Iris pigment epithelial cell (primary cell): ENCODE measurements around the gene RARG.

Experiments
- DNase-seq: peaks from one replicate; pipeline ENCODE4 v3.0.0-alpha.2; 2011; ENCODE audit warnings: low read depth

Gene RARG

DNA sequence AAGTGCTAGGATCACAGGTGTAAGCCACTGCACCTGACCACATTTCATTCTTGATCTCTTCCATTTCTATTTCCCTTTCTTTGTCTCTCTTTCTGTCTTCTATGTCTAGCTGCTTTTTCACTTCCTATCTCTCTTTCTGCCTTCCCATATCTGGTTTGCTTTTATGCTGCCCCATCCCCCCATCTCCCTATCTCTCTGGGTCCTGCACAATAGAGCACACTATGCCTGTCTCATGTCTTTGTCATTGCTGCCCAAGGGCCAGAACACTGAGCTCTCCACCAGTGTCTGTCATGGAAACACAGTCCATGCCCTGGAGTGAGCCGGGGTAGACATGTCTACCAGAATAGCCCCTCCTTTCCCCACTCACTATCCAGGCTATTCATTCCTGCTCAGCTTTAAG, 12.3 kb upstream of the RARG start:
- DNase-seq, result no peak

DNA sequence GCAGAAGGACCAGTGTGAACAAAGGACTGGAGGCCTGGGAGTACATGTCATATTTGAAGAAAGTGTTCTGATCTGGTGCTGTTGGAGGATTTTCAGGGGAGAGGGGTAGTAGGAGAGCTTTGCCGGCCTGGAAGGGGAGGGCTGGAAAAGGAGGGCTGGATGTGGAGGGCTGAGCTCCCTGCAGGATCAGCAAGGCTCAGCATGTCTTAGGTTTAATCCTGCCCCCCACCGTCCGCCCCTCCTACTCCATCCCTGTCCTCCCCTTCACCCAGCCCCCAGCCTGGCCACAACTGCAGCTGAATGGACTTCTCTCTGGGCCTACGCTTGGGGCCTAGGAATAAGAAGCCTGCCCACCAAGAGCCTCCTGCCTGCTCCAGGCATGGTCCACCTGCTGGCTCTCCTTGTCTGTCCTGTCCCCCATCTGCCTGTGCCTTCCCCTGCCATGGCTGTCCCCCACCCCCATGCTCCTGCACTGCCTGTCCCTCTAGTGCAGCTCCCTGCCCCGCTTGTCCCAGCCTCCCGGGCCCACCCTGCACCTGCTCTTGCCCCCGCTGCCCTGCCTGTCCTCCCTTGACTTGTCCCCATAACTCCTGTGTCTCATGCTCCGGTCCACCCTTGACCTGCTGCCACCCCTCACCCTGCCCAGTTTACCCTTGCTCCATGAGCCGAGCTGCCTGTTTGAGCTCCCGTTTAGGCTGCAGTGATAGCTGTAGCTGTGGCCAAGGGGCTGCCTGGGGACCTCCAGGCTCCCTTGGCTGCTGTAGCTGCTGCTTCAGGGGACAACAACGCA, 9.8 kb upstream of the RARG start:
- no peak for DNase-seq

DNA sequence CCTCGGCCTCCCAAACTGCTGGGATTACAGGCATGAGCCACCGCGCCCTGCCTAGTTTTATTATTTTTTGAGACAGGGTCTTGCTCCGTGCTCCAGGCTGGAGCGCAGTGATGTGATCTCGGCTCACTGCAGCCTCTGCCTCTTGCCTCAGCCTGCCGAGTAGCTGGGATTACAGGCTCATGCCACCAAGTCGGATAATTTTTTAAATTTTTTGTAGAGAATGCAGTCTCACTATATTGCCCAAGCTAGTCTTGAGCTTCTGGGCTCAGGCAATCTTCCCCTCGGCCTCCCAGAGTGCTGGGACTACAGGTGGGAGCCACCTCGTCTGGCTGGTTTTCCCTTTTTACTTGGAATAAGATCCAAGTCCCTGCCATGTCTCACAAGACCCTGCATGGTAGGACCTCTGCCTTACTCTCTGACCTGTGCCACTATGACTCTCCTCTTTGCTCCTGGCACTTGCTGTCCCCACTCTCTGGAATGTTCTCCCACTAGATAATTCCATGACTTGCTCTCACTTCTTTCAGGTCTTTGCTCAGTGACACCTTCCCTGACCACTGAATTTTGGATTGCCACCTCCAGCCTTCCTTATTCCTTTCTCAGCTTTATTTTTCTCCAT, 7.7 kb upstream of the RARG start:
- no peak for DNase-seq

DNA sequence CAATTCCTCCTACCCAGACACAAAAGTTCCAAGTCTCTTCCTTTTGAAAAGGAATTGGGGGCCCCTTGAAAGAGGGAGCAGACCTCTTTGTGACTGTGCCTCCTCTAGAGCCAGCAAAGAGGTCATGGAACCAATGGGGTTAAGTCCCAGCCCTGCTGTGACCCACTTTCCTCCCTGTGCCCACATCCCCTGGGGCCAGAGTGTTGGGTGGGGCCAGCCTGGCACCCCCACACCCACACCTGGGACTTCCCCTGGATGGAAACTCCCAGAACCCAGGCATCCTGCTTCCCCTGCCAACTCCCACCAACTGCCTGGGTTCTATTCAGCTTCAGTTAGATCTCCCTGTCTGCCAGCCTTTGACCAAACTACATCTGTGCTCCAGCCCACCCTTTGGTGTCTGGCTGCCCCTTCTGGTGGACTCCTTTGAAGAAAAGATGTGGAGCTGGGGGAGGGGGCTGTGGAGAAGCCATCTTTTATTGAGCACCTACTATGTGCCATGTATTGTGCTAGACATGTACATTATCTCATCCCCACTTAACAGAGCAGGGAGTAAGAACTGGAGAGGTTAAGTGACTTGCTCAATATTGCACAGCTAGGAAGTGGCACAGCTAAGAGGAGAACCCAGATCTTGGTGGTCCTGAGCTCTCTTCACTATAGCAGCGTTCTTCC, 4.6 kb upstream of the RARG start:
- no peak for DNase-seq

DNA sequence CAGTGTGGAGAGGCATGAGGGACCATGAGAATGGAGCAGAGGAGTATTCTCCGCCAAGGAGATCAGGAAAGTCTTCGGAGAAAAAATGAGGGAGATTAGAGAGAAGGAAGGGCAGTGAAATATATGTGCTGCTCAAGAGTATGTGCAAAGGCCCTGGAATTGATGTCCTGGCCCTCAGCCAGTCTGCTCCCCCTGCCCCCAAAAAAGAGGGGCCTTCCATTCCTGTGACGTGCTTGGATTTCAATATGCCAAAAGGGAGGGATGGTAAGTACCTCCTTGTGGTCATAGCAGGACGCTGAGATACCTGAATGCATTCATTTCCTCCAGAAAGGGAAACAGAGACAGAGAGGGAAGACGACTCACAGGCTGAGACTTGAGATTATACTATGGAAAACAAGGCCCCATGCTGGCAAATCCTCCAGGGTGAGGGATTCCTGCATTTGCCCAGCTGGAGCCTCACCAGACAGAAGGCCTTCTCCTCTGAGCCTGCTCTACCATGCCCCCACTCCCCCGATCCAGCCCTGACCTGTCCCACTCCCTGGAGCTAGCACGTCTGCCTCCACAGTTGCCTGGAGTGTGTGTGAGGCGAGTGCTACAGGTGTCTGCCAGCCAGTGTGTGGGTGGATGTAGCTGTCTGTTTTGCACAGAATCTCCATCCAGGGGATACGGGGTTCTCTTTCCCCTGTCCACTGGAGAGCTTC, 3.9 kb upstream of the RARG start:
- no peak for DNase-seq

DNA sequence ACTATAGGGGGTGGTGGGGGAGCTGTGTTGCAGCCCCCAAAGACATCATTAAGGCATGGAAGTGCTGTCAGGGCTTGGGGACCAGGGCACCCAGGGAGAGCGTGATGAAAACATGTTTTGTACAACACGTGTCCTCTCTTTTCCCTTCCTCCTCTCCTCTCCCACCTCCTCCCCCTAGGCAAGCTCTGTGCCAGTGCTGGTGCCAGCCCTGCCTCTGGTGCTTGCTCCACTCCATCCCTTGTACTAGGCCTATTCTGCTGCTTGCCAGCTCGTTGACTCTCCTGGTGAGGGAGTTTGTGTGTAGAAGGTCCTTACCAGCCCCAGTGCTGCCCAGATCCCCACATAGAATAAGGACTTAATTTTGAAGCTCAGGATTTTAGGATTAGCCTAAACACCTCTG, 3.2 kb upstream of the RARG start:
- no peak for DNase-seq

DNA sequence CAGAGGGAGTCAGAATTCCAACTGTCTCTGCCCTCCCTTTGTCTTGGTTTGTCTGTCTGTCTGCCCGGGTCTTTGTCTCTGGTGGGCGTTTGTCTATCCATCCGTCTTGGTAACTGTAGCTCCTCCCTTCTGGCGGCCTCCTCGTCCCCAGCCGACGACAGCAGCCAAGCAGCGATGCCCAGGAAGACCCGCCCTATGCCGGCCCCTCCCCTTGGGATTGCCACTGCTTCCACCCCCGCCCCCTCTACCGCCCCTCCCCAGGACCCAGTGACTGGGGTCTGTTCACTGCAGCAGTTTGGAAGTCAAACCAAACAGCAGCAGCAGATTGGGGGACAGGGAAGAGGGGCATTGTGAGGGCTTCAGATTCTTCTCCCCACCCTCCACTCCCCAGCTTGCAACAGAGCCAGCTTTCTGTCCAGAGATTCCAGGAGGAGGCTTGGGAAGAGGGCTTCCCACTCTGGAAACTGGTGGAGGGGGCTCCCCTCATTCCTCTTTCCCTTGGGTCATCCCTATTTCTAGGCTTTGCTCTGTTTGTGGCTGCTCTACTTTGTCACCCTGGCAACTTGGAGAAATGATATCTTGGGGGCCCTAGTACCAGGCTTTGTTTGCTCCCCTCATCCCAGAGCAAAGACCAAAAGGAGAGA, 2.4 kb upstream of the RARG start:
- DNase-seq, result no peak

DNA sequence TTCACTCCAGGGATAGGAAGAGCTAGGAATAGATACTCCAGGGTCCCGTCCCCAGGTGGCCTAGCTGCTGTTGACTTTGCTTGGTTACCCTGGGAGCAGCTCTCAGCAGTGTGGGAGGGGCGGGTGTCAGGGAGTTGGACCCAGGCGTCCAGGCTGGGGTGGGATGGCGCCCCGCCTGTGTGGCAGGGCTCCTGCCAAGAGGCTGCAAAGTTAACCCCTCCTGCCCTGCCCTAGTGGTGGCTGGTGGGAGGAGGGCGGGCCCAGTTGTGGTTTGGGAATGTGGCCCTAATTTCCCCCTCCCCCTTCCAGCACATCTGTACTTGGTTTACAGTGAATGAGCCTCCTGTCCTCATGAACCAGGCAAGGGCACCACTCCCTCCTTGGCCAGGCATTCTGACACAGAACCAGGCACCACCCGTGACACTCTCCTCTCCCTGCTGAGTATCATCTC, 1.7 kb upstream of the RARG start:
- no peak for DNase-seq

DNA sequence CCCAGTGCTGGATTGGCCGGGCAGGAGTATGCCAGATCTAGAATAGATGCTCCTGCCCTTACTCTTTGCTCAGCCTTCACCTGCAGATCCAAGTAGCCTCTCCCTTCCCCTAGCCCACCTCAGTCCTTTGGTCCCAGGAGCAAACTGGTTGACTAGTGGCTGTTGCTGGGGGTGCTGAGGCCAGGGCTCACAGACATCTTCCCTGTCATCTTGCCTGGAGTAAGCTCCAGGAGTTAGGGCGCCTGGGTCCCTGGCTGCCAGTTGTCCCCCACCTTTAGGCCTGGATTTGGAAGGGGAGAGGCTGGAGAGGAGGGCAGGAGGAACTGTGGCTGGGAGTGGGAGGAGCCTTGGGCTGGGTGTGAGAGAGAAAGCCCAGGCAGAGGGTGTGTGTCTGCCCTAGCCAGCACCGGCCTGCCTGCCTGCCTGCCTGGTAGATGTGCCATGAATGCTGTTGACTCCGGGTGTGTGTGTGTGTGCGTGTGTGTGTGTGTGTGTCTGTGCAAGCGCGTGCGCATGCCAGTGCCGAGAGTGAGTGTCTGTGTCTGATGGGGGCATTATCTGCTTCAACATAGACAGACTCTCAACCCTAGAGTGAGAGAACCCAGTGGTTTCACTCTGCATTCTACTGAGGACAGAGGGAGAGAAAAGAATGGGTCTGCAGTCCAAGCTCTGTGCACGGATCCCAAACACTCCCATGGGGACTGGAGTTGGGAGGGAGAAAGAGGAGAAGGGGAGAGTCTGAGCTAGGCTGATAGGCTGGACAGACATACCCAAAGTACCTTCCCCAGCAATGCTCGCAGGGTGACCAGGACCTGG, 845 bp upstream of the RARG start:
- DNase-seq, result no peak

DNA sequence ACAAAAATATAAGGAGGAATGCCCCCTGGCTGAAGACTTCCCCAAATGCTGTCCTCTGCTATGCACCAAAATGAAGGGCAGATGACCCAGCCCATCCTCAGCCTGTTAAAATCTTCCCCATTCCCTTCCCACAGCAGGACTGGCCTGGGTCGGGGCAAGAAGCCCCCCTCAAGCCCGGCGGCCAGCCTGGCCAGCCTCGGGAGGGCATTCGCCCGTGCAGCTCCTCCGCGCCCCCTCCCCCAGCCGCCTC, 413 bp downstream of the RARG start:
- DNase-seq, result no peak

DNA sequence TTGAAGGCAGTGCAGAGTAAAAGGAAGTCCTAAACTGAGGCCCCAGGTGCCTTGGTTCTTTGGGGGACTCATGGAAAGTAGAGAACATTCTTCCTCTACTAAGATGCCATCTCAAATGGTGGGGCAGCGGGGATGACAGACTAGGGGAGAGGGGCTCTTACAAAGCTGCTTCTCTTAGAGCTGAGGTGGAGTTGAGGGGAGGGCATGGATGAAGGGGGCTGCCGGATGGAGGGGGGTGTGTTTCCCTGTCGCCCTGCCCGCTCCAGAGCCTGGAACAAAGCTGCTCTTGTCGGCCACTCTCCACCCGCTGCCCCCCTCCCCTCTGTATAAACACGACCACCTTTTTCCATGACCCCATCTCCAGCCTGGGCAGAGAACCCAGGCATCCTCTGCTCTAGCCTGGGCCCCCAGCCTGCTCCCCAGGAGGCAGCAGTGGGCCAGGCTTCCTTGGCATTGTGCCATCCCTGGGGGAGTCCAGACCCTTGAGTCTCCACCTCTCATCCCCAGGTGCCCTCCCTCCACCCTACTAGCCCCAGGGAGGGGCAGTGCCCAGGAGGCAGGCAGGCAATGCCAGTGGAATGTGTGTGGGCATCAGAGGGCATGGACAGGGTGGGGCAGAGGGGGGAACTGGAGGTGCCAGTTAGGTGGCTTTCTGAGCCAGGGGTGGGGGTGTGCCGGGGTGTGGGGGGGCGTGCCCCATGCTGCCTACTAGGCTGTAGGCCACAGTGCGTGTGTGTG, 1.7 kb downstream of the RARG start:
- no peak for DNase-seq

DNA sequence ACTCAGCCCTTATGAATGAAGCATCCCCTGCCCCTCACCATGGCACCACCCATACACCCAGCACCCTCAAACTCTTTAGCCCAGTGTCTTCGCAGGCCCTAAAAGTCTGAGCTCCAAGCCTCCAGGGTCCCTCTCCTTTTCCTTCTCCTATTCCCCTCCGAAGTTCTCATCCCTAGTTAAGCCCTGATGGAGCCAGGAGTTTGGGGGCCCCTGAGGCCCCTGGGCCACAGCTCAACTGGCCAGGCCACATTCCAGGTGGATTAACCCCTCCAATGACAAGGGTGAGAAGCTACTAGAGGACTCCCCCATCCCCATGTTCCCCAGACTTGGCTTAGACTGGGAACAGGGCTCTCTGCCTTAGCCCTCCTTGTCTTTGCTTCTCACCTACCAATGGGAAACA, 2.6 kb downstream of the RARG start:
- DNase-seq, result no peak

DNA sequence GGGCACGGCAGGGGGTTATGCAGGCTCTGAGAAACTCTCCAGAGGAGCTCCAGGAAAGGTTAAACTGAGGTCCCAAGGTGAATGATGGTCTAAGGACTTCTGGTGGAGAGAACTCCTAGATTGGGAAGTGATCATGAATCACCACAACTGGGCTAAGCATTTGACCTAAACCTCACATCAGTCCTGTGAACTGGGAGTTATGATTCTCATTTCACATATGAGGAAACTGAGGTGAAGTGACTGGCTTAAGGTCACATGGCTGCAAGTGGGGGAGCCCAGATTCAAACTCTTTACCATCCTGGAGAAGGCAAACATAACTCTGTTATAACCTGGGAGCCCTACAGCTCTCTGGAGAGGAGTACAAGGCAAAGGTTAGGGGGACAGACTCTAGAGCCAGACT, 4.2 kb downstream of the RARG start:
- no peak for DNase-seq

DNA sequence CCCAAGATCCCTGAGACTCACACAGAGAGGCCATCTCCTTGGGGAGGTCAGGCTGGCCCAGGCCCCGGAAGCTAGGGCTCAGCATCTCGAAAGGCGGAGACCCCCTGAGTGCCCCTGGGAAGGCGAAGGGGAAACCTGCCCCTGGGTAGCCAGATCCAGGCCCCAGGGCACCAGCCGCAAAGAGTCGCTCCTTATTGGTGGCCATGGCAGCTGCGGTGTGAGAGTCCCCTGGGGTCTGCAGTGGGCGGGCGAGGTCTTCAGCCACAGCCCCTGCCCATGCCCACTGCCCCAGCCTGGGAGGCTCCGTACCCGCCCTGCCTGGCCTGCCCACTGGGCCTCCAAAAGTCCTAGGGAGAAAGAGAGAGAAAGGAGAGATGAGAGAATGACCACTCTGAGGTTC, 4.7 kb downstream of the RARG start:
- no peak for DNase-seq

DNA sequence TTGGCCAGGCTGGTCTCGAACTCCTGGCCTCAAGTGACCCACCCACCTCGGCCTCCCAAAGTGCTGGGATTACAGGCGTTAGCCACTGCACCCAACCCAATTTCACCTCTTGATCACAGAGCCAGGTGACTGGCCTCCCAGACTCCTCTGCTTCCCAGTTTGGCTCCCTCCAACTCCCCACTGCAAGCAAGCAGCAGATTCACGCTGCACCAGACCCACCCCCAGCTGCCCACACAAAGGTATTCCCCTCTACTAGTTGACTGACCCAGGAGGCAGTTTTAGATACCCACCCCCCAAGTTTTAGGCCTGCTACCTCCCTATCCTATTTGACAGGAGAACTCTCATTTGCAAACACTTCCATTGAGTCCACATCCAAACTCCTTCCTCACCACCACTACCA, 5.2 kb downstream of the RARG start:
- DNase-seq, result no peak

DNA sequence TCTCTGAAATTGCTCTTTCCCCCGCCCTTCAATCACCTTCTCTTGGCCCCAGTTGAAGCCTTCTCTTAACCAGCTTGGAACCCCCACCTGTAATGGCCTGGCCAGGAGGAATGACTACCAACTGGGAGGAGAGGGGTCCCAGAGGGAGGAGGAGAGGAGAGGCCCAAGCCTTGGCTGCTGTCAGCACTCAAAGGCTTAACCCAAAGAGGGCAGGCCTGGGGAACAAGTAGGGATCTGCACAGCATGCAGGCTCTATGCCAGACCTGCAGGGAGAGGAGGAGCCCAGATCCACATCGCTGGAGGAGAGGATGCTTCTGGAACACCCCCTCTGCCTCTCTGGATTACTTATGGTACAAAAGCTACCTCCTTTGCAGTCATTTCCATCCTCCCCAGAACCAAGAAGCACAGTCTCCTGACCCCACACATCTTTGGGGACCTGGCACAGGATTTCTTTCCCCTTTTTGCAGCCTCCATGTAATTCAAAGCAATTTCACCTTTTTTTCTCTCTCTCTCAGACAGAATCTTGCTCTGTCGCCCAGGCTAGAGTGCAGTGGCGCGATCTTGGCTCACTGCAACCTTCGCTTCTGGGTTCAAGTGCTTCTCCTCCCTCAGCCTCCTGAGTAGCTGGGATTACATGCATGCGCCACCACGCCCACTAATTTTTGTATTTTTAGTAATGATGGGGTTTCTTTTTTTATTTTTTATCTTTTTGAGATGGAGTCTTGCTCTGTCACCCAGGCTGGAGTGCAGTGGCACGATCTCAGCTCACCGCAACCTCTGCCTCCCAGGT, 6.2 kb downstream of the RARG start:
- no peak for DNase-seq

DNA sequence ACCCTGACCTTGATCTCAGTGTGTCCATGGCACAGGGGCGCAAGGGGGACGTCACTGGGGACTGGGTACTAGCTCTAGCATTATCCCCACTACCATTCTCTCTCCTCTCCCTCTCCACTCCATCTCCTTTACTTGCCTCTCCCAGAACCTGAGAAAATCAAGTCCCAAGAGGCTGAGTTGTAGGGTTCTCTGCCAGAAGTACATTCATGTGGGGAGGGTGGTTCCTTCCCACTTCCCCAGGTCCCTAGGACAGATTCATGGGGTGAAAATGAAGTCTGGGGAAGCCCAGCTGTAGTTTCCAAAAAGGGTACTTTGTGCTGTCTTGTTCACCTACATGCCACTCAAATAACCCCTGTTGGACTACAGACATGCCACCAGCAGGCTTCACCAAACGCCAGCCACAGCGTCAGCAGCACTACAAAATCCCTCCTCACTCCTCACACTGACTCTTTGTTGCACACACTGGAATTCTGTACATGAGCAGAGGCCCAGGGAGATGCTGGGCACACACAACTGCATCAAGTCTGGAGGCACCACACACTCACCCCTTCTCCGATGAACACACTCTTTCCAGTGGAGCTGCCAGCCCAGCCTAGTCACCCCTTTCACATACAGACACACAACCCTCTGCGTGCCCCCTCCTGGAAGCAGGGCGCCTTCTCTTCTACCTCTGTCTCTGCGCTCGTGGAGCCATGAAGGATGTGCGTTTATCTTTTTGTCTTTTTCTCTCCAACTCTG, 6.9 kb downstream of the RARG start:
- no peak for DNase-seq

DNA sequence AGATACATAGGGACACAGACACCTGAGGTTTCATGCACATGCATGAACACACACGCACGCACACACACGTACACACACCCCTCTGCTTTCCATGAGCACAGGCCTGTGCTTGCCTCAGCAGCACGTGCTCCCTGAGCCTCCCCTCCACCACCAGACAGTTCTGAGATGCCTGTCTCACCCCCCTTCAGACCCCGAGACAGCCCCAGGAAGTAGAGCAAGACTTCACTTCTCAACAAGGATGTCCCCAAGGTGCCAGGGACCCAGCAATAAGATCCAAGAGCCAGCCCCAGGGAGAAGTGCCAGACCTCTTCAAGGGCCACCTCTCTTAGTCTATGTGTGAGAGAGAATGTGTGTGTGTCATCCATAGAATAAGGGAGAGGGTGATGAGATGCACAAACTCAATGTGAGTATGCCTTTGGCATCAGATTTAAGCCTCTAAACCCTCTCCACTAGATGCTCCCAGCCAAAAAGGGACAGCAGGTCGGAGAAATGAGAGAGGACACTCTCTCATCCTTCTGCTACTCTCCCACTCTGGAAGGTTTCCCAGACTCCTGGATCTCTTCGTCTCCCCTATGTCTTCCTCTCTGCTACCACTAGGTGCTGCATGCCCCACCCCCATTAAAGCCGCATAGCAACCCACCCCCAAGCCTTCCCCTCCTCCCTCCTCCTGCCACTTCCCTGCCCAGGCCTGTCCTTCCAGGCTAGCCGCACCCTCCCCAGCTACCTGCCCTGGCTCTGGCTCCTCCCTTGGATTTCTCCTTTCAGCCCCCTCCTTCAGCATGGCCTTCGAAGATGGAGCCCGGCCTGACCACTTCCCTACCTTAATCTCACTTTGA, 7.7 kb downstream of the RARG start:
- no peak for DNase-seq
